GM18508 (cell line): Measurements from ENCODE around the gene FAIM.
"Not testable (repeated sequence)": the region's sequence is repeated elsewhere in the genome, so short reads cannot be mapped to it uniquely, and the experiment has no call there.

Source experiments
- ATAC-seq: cut with Tn5 transposase; IDR thresholded peaks from one replicate; pipeline ENCODE4 v1.9.1; 2021; ENCODE audit warnings: moderate number of reproducible peaks; ENCODE audit not compliant: insufficient read depth, unreplicated experiment

Gene FAIM

DNA sequence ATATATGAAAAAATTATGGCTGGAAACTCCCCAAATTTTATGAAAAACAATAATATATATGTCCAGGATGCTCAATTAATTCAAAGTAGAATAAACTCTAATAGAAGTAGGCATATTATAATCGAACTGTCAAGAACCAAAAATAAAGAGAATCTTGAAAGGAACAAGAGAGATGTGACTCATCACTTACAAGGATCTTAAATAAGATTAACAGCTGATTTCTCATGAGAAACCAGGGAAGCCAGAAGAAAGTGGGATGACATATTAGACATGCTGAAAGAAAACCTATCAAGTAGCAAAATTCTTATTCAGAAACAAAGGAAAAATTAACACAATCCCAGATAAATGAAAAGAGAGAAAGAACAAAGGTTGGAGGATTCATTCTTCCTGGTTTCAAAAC, 66.8 kb downstream of the FAIM start:
- ATAC-seq: no peak

DNA sequence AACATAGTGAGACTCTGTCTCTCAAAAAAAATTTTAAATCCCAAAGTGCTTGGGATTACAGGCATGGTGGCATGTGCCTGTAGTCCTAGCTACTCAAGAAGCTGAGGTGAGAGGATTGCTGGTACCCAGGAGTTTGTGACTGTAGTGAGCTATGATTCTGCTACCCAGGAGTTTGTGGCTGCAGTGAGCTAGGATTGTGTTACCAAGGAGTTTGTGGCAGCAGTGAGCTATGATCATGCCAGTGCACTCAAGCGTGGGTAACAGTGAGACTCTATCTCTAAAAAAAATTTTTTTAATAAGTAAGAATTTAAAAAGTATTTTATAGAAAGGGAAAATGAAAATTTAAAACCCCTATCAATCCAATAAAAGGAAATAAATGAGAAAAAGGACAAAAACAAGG, 69.5 kb downstream of the FAIM start:
- no peak for ATAC-seq

DNA sequence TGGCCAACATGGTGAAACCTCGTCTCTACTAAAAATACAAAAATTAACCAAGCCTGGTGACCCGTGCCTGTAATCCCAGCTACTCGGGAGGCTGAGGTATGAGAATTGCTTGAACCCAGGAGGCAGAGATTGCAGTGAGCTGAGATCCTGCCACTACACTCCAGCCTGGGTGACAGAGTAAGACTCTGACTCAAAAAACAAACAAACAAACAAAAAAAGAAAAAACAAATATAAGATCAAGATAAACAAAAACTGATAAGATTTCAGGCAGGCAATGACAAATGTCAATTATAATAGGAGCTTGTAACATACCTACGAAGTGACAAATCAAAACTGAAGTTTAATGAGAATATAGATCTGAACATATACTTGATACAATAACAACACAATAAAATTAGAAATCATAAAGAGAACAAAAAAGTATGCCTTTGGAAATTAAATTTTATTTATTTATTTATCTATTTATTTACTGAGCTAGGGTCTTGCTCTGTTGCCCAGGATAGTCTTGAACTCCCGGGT, 70.4 kb downstream of the FAIM start:
- ATAC-seq: no peak

DNA sequence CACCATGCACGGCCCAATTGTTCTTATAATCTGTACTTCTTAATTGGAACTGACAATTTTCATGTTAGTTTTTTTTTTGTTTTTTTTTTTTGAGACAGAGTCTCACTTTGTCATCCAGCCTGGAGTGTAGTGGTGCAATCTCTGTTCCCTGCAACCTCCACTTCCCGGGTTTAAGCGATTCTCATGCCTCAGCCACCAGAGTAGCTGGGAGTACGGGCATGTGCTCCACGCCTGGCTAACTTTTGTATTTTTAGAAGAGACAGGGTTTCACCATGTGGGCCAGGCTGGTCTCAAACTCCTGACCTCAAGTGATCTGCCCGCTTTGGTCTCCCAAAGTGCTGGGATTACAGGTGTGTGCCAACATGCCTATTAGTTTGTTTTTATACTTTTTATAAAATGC, 72.4 kb downstream of the FAIM start:
- ATAC-seq: not testable (repeated sequence)

DNA sequence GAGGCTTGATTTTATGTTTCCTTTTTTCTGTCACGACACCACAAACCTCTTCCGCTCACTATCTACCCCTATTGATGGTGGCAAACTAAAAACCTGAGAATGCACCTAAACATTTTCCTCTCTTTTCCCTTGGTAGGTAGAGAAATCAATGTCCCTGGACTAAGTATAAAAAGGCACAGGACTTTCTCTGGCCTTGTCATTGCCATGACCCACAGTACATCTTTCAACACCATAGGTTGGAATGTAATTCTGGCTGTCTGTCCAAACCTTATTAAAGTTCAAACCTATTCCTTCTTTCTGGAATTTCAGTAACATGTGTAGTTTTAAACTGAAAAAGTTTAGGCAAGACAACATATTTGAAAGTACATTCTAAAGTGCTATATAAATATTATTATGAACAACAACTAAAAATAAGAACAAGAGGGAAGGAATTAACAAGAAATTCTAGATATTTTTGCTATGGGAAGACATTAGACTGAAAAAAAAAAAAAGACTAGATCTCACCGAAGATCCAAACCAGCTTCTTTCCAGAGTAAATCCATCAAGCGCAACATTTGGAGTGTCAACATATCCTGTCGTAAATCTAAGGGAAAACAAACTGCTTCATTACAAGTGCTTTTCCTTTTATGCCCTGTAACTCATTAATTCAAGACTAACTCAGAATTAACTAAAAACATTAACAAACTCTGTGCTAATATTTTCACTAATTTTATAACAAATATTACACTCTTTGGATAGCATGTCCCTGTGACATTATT, 73.1 kb downstream of the FAIM start:
- no peak for ATAC-seq

DNA sequence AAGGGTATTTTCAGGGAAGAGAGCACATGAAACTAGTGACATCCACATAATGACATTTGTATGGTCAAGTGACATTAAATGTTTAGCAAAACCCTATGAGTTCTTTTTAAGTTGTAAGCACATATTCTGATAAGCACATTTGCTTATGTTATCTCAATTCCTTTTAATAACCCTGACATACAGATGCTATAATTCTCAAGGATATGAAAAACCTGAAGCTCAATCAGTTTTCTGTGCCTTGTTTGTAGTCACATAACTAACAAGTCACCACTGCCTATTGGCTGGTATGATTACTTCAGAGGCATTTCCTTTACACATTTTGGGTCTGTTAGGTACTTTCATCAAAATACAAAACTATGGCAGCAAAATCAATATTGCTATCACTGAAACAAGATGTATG, 74.1 kb downstream of the FAIM start:
- ATAC-seq: no peak
